Effector CD4-positive, alpha-beta T cell (primary cell): ENCODE results near the gene CD2AP.
"Not testable (repeated sequence)": the region's sequence is repeated elsewhere in the genome, so short reads cannot be mapped to it uniquely, and the experiment has no call there.

ENCODE experiments used
- DNase-seq: peaks from one replicate; pipeline ENCODE4 v3.0.0-alpha.2; 2020

Gene CD2AP

DNA sequence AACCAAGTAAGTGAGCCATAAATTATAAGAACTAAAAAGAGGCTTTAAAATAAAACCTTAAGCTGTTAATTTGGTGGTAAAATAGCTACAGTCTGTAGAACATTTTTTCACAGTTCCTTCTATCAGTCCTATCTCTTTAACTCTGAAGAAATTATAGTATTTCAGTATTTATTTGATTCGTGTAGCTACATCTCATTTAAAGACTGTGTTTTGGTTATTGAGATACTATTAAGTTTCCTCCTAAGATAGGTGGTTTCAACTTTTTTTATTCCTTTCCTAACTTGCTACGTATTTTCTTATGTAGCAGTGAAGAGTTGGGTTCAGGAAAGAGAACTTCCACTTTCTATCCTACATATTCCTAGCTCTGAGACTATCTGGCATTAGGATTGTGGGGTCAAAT lies 97.2 kb downstream of the CD2AP start:
- no peak for DNase-seq

DNA sequence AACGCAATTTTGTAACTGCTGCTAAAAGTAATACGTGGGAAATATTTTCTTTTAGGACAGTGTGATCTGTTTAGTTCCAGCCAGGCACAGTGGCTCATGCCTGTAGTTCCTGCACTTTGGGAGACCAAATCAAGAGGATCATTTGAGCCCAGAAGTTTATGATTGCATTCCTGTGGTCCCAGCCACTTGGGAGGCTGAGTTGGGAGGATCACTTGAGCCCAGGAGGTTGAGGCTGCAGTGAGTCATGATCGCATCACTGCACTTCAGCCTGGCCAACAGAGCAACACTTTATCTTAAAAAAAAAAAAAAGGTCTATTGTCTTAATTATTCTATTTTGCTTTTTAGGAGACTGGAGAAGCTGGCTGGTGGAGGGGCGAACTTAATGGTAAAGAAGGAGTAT lies 101.5 kb downstream of the CD2AP start:
- no peak for DNase-seq

DNA sequence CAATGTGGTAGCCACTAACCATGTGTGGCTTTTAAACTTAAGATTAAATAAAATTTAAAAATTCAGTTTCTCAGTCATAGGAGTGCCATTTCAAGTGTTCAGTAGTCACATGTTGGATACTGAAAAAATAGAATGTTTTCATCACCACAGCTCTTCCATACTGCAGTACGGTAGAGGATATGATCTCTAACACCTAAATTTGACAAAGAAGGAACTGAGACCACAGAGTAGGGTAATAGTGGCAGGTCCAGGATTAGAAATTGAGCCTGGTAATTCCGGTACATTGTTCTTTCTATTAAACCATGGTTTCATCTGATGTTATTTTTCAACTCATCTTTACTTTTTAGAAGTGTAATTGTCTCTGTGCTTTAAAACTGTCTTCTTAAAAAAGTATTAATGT lies 104.0 kb downstream of the CD2AP start:
- no peak for DNase-seq

DNA sequence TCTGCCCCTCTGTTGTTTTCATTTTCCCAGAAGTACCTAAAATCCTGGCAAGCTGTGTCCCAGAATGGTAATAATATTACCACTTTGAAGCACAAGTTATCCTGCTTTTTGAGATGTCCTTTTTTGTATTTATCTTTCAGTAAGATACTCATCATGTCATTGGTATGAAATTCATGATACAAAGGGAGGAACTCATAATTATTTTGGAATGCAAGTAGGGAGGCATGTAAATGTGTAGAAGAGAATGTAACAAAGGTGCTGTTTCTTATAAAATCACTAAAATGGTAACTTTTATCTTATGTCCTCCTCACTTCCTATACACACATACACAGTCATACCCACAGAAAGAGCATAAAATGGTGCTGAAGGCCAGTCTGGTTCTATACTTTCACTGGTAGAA lies 109.9 kb downstream of the CD2AP start:
- DNase-seq, result no peak

DNA sequence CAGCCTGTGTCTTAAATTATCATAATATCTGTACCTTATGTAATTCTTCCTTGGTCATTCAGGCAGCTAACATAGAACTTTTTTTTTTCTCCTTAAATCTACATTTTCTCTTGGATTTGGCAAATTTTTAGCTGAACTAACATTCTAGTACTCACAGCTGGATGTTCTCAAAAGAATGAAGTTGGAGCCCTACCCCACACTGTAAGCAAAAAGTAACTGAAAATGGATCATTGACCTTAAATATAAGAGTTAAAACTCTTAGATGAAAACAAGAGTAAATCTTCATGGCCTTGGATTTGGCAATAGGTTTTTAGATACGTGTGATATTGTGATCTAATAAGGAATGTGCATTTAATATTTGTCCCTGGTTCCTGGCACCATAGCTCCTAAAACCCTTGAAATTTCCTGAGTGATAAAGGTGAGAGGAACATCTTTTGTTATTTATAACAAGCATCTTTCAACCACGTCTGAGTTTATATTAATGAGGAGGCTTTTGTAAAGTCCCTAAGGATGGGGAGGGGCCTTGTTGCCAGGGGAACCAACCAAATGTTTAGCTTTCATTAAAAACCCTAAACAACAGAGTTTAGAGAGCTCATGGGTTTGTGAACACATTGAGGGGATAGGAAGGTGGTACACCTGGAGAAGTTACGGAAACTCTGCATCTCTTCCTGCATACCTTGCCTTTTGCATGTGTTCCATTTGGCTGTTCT lies 114.7 kb downstream of the CD2AP start:
- DNase-seq, result no peak

DNA sequence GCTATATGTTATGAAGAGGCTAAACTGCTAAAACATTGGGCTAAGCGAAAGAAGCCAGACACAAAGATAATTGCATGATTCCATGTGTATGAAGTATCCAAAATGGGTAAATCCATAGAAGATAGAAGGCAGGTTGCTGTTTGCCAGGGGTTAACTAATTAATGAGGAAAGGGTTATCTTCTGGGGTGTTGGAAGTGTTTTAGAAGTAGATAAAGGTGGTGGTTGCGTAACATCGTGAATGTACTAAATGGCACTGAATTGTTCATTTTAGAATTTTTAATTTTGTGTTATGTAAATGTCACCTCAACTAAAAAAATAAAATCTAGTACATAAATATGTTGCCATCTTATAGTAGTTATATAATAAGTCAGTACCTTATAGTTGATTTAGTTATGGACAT lies 116.4 kb downstream of the CD2AP start:
- DNase-seq, result no peak

DNA sequence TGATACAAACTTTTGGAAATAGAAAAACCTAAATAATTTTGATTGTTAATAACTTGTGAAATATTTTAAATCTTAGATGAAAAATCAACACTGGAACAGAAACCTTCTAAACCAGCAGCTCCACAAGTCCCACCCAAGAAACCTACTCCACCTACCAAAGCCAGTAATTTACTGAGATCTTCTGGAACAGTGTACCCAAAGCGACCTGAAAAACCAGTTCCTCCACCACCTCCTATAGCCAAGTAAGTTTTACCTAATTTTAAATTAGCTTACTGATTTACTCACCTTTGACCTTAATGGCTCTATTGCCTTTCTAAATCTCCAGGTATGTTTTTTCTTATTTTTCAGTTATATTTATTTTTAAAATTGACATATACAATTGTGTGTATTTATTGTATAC lies 118.2 kb downstream of the CD2AP start:
- DNase-seq, result no peak

DNA sequence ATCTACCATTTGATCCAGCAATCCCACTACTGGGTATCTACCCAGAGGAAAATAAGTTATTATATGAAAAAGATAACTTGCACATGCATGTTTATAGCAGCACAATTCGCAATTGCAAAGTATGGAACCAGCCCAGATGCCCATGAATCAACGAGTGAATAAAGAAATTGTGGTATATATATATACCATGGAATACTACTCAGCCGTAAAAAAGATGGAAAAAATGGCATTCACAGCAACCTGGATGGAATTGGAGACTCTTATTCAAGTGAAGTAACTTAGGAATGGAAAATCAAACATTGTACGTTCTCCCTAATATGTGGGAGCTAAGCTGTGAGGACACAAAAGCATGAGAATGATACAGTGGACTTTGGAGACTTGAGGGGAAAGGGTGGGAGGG lies 120.8 kb downstream of the CD2AP start:
- no peak for DNase-seq

DNA sequence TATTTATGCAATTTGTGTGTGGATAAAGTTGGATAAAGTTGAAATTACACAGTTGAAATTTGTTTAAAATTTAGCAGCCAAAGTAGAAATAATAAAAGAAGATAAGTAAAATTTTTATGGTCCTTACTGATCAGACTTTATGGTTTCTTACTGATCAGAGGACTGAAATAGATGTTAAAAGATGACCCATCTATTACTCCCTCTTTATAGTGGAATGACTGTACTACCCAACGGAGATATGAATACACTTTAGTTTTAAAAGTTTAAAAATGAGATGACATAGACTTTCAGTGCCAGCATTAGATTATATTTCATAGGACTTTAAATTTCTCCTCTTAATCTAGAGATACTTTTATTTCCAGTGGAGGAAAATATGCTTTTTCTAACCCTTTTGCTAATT lies 121.9 kb downstream of the CD2AP start:
- no peak for DNase-seq

DNA sequence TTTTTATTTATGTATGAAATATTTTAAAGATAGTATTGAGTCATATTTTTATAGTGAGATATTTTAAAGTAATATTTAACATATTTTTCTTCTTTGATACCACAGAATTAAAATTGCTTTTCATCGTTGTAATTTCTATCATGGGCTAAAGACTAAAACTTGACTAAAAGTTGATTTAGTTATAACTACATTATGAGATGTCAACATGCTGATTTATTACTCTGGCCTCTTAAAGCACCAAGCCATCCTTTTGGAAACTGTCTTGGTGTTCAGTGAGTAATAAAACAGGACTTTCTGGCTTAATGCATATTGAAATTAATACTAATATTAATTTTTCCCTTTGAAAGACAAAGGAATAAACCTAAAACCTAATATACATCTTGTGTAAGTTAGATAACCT lies 125.6 kb downstream of the CD2AP start:
- no peak for DNase-seq

DNA sequence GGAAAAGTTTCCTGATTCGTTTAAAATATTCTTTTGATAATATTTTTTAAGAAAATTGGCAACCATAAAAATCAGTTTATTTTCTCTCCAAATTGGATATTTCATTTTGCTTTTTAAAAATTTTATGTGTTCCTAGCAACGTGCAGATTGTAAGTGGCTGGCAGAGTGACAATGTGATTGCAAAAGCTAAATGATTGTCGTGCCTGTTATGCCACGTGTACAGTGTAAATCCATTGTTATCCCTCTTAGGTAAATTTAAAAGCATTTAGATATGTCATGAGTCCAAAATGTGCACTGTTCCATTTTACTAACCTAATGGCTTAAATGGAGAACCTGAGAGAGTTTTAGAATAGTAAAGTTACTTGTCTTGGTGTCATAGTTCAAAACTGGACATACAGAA lies 126.4 kb downstream of the CD2AP start:
- DNase-seq, result no peak

DNA sequence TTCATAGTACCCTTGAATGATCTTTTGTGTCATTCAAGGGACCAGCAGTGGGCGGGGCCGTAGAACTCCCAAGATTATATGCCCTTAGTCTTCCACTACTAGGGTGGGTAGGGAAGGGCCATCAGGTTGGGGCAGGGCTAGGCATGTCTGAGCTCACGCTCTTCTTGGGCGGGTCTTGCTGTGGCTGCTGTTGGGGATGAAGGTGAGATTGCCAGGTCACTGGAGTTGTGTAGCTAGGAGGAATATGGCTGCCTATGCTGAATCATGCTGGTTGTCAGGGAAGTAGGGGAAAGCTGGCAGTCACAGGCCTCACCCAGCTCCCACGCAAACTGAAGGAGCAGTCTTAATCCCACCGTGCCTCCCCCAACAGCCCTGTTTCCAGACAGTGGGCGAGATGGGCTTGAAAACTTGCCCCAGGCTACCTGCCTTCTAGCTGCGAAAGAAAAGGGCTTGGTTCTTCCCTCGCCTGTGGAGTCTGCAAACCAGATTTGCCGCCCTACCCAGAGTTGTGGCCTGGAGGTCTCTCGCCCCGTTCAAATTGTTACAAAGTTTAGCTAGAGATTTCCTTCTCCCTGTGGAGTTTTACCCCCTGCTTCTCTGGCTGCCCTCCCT lies 144.4 kb downstream of the CD2AP start:
- no peak for DNase-seq

DNA sequence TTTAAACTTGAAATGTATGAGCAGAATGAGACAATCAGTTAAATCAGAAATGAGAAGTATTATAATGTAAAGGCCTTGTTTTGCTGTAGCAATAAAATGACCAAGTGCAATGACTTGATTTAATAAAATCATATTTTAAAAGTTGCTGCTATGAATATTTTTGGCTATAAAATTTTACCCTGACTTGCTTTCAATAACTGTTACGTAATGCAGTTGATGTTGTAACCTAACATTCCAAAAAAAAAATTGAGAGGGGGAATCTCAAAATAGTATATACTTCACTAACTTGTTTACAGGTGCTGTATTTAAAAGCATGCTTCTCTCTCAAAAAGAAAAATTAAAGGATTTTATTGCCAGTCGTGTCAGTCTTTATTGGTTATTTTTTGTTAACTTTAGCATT lies 149.2 kb downstream of the CD2AP start:
- no peak for DNase-seq

DNA sequence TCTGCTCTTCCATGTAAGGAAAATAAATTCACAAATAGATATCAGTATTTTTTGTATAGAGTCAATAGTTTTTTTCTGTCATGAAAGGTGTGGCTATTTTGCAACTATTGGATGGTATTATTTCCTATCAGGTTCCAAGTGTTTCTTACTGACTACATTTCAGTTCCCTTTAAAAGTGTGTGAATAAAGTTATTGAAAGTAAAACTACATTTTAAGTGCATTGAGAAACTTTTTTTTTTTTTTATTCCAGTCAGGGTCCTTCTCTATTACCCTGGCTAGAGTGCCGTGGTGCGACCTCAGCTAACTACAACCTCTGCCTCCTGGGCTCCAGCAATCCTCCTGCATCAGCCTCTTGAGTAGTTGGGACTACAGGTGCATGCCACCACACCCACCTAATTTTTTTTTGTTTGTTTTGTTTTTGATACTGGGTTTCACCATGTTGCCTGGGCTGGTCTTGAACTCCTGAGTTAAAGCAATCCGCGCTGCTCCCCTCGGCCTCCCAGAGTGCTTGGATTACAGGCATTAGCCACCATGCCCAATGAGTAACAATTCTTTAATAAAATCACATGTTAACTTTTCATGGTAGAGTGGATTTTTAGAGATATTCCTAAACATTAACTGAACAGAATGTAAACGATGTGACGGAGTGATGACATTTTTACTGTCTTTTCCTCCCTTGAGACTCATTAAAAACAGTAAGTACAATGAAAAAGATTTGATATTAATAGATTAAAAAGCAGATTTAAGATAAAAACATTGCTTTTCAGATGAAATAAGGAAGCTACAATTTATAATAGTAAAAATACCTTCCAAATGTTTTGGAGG lies 151.1 kb downstream of the CD2AP start:
- DNase-seq, result no peak

DNA sequence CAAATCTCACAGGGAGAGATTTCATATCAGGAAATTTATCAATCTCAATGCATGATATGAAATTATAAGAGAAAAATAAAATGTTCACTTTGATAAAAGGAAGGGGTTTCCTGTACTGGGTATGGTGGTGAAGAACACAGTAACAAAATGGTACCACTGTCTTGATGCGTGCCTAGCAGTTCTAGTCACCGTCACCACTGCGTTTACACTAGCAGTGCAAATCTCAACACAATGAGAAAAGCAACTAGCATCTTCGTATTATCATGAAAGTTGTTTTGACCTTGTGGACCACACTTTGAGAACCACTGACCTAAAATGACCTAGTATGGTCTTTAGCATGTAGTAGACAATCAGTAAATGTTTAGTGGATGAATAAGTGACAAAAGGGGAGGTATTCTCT lies 152.4 kb downstream of the CD2AP start:
- no peak for DNase-seq

DNA sequence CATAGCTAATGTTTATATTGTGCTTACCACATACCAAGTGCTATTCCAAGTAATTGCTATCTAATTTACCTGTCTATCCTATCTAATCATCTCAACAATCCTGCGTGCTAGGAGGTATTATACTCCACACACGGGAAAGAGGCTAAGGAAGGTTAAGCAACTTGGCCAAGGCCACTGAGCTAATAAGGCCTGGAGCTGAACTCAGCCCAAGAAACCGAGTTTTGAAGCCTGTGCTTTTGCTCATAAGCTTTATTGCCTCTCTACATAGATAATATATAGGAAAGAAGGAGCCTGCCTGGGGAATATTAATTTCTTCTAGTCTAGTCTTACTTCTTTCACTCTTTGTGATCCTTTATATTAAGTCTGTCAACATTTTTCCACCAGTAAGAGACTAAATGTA lies 153.0 kb downstream of the CD2AP start:
- no peak for DNase-seq

DNA sequence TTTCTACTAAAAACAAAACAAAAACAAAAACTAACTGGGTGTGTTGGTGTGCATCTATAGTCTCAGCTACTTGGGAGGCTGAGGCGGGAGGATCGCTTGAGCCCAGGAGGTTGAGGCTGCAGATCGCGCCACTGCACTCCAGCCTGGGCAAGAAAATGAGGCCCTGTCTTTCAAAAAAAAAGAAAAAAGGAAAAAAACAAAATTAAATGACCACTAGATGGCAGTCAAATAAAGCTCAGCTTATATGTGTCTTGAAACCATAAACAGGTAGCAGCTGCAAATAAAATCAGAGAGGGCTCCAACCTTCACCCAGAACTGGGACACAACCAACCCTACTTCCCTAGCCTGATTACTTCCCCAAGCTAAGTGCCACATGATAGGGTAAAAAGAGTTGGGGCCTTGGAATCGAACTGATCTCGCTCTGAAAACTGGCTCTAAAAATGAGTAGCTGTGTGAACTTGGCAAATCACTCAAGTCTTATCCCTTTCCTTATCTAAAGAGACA lies 153.7 kb downstream of the CD2AP start:
- no peak for DNase-seq

DNA sequence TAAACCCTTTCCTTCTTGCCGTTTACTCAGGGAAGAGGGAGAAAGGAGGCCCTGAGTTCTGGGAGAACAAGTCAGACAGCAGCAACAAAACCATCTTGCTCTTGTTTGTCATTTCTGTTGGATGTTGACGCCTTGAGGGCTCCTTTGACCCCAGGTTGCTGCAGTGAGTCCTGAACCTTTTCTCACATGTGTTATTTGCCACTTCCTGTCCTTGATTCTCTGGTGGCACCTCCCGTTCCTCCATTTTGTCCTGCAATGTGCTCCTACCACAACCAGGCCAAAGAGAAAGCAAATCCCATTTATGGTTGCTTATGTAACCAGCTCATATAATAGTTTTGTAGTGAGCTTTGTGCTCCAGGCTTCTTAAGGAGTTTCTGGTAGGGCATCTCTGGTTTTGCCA lies 154.2 kb downstream of the CD2AP start:
- no peak for DNase-seq

DNA sequence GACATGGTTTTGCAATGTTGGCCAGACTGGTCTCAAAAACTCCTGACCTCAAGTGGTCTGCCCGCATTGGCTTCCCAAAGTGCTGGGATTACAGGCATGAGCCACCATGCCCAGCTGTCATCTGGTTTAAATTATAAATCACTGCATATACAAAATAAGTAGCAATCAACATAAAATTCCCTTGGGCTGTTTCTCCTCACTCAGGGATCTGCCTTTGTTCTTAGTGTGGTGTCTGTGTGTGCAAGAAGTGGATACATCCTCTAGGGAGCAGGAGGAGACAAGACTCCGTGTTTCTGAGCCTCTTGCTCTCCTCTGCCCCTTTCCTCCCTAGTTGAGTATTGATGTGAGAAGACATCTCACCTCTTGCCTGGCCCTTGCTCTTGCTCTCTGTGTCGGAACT lies 155.6 kb downstream of the CD2AP start:
- DNase-seq, result no peak

DNA sequence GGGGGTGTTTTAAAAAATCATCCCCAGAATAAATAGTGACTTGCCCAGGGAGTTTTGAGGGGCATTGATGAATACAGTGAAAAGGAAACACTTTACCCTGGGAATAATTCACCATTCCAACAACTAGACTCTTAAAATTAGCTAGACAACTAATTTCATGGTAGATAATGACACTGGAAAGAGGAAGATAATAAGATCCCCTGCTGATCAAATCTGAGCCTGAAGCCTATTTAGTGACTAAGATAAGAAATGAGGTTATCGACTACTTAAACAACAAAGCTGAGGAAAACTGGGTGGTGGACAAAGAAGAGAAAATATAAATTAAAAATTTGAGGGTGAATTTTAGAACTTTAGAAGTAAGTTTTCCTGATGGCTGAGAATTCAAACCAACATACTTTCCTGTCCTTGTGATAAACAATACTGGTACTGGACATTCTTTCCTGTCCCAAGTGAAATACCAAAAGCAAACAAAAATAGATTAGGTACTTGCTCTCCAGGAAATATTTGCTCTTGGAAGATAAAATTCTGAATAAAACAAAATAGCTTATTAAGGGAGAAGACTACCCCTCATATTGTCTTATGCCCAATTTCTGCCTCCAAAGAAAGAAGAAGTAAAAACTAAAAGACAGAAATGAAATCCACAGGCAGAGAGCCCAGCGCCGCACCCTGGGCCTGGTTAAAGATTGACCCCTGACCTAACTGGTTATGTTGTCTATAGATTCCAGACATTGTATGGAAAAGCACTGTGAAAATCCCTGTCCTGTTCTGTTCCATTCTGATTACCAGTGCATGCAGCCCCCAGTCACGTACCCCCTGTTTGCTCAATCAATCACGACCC lies 156.8 kb downstream of the CD2AP start:
- DNase-seq, result no peak

DNA sequence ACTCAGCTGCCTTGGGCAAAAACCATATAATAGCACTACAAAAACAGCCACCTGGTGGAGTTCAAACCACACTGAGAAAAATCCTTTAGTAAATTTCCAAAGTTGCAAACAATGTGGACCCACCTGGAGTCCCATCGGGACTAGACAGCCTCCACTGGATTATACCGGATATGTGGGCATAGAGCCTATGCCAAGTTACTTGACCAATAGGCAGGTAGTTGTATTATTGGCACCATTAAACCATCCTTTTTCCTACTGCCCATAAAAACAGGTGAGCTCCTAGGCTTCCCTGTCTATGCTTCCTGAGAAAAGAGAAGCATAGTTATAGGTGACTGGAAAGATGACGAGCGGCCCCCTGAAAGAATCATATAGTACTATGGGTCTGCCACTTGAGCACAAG lies 169.1 kb downstream of the CD2AP start:
- no peak for DNase-seq

DNA sequence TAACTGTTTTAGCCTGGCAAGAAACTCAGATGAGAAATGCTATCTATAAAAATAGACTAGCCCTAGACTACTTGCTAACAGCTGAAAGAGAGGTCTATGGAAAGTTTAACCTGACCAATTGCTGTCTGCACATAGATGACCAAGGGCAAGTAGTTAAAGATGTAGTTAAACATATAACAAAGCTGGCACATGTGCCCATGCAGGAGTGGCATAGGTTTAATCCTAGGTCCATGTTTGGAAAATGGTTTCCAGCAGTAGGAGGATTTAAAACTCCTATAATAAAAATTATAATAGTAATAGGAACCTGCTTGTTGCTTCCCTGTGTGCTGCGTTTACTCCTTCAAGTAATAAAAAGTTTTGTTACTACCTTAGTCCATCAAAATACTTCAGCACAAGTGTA lies 169.6 kb downstream of the CD2AP start:
- DNase-seq, result no peak

DNA sequence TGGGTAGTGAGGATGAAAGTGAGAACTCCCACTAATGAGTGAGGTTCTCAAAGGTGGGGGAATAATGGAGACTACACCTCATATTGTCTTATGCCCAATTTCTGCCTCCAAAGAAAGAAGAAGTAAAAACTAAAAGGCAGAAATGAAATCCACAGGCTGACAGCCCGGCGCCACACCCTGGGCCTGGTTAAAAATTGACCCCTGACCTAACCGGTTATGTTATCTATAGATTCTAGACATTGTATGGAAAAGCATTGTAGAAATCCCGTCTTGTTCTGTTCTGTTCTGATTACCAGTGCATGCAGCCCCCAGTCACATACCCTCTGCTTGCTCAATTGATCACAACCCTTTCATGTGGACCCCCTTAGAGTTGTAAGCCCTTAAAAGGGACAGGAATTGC lies 170.0 kb downstream of the CD2AP start:
- not testable (repeated sequence) for DNase-seq
